NCI-H2196 treated with DMSO at 0.1 percent for 48 hours (cell line): ENCODE measurements around the gene KLHL1.
"Not testable (repeated sequence)": the region's sequence is repeated elsewhere in the genome, so short reads cannot be mapped to it uniquely, and the experiment has no call there.

ENCODE experiments used
- DNase-seq: peaks from one replicate; lab custom pipeline; 2025; ENCODE audit not compliant: unreplicated experiment; lab: John Stamatoyannopoulos, UW

The KLHL1 gene, protein sequence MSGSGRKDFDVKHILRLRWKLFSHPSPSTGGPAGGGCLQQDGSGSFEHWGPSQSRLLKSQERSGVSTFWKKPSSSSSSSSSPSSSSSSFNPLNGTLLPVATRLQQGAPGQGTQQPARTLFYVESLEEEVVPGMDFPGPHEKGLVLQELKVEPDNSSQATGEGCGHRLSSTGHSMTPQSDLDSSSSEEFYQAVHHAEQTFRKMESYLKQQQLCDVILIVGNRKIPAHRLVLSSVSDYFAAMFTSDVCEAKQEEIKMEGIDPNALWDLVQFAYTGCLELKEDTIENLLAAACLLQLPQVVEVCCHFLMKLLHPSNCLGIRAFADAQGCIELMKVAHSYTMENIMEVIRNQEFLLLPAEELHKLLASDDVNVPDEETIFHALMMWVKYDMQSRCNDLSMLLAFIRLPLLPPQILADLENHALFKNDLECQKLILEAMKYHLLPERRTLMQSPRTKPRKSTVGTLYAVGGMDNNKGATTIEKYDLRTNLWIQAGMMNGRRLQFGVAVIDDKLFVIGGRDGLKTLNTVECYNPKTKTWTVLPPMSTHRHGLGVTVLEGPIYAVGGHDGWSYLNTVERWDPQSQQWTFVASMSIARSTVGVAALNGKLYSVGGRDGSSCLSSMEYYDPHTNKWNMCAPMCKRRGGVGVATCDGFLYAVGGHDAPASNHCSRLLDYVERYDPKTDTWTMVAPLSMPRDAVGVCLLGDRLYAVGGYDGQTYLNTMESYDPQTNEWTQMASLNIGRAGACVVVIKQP

DNA sequence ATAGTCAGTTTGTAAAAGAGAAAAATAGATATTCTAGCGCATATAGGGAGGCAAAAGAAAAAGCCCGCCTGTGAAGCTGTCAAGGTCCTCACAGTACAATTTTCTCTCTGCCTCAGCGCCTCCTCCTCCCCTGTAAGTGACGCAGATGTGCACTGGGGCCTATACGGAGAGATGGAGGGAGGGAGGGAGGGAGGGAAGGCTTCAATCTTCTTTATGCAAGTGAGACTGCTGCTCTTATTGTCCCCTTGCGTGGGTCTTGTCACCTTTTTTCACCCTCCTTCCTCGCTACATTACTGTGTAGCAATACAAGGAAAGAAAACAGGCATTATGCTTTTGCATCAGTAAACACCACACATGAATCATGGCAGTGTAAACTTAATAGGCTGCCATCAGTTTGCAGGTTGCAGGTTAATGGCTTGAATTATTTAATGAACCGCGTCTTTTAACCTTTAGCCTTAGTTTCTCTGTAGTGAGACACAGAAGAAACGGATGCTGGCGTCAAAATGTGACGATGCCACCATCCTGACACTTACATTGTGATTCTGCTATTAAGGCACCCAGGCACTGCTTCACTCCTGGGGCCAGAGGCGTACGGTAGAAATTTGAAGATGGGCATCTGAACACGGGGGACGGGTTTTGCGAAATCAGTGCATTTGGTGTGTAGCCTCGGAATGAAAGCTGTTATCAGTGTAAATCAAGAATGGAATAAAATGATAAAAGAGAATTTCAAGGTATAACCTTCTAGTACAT is at the start of gene KLHL1:
KLHL1 (minus strand) TSS at position 97 of the 750 bp plus-strand sequence. CDS start 753 bp downstream, outside the sequence.
- no peak for DNase-seq

DNA sequence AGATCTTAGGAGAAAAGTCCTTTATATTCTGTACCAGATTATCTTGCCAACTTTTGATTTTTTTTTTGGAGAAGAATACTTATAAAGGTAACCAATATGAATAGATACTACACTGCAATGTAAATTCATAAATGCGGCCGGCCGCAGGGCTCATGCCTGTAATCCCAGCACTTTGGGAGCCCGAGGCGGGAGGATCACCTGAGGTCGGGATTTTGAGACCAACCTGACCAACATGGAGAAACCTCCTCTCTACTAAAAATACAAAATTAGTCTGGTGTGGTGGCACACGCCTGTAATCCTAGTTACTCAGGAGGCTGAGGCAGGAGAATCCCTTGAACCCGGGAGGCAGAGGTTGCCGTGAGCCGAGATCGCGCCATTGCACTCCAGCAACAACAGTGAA is 34.4 kb upstream of the KLHL1 start:
- DNase-seq, result not testable (repeated sequence)

DNA sequence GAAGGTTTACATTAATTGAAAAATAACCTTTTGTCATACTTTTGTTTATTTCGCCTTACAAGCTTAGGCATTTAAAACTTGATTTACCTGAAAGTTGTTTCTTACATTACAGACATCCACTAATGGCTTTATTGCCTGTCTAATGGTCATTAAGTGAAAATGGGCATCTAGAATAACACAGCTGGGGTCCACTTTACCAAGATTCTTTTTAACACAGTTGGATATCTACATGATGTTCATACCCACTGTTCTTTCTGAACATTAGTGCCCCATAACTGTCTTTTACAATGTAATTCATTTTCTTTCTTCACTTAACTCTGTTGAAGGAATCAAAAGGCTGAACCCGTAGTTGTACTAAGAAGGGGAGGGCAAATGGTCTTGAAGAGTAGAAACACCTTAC is 19.8 kb upstream of the KLHL1 start:
- no peak for DNase-seq

DNA sequence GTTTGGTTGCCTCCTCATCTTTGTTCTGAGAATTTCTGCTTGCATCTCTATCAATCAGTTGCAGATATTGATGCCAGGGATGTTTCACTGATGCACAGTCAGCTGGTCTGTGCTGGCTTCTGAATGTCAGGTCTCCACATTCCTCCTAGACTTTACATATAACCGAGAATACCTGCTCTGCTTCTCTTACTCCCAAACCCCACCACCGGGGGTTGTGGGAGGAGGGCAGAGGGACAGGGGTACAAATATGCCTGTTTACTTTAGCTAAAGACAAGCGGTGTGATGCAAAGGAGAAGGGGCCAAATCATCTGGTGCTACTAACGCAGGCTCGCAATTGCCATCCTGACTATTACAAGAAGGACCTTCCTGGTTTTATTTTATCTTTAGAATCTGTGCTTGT is 17.4 kb upstream of the KLHL1 start:
- DNase-seq, result no peak

DNA sequence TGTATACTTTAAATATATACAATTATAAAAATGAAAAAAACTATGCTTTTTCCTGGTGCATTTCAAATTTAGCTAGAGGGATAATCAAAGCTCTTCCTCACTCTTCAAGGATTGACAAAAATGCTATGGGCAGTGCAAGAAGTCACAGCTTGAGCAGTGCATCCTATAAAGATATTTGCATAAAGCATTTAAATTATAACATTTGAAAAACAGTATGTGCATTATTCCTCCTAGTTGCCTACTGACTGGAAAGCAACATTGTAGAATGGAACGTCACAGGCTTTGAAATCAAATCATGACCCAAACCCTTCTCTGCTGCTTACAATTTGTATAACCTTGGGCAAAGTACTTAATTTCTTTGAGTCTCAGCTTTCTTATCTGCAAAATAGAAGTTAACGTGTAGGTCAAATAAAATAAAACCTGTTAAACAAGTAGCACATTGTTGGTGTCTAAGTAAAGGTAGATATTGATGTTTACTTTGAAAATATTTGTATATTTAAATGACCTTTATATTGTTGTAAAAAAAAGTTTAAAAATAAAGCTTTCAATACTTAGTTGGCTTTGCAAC is 9.2 kb upstream of the KLHL1 start:
- no peak for DNase-seq

DNA sequence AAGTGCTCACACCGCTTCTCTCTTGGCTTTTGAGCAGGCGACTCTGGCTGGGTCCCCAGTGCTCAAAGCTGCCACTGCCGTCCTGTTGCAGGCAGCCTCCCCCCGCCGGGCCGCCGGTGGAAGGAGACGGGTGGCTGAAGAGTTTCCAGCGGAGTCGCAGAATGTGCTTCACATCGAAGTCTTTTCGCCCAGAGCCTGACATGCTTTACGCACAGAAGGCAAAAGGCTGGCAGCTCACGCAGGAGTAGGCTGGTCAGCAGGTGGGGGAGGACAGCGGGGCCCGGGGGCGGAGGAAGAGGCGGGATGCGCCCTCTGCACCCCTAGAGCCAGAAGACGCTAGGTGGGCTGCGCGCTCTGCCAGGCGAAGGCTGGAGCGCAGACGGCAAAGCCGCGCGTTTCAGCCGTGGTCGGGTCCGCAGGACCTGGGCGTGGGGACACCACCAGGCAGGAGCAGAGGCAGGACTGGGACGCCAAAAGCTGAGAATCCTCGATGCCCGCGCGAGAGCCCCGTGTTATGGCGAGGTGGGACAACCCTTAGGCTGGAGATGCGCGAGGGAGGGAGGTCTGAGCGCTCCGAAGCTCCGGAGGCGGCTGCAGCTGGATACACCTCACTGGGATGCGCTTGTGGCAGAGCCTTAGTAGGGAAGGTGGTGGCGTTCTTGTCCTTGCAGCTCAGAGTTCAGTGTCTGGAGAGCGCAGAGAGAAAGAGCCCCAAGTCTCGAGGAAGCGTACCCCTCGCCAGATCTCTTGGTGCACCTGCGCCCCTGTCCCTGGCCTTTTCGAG is 562 bp downstream of the KLHL1 start, which contains the start of gene ATXN8OS:
ATXN8OS (plus strand) TSS at position 329 of the 784 bp plus-strand sequence.
- DNase-seq, result no peak

DNA sequence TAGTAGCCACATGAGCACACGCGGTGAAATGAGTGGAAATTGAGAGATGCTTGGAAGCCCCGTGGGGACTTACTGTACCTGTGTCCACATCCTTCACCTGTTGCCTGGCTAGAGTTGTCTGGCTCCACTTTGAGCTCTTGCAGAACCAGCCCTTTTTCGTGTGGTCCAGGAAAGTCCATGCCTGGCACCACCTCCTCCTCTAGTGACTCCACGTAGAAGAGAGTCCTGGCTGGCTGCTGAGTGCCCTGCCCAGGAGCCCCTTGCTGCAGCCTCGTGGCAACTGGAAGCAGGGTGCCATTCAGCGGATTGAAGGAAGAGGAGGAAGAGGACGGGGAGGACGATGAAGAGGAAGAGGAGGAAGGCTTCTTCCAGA is 1.1 kb downstream of the KLHL1 start:
- no peak for DNase-seq

DNA sequence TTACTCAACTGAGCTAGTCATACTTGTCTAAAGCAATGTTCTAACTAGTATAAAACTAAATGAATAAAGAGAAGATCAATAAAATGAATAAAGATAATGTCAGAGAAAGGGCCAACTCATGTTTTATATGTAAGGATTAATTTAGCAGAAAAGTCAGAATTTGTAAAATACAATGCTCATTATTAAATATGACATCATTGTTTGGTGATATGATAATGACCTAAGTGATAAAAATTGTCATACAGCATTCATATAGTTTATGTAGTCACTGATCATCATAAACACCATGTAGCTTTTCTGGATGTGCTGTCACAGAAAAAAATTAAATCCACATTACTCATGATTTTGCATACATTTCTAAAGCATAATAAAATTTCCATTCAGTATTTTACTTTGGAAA is 3.8 kb downstream of the KLHL1 start:
- DNase-seq, result no peak

DNA sequence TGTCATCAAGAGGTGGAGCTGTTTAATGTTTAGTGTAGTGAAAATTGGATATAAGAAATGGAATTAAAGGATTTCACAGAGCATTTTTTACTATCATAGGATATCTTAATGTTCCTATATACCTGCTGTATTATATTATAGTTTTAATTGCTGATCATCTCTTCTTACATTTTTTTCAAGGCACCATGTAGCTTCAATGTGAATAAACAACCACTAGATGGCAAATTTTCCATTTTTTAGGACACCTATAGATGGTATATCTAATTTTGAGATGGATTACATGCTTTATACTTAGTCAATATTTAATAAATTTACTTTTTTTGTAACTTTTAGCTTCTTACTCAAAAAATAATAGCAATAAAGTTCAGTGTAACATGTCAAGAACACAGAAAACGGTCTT is 9.6 kb downstream of the KLHL1 start:
- no peak for DNase-seq

DNA sequence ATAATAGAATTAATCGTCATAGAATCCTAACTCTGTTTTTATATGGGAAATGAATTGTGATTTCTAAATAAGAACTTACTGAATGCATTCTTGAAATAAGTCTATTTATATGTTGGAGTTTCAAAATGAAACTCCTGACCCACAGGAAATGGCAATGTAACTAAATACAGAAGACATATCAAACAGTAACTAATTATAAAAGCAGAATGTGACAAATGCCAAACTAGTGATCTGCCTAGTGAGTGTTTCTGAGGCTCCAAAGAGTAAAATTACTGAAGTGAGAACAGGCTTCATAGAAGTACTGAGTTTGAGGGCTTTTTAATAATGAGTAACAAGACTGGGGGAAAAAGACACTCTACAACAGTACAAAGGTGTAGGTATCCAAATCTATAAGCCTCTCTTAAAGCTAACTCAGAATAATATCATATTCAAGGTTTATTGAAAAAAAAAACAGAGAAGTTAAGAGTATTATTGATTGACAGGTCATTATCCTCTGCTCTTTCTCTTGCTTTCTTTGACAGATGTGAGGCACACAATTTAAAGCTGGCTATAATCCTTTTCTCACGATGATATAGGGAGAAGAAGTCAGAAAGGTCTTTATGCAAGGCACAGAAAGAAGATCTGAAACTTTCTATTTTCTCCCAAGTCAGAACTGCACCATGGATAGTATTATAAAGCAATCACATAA is 18.1 kb downstream of the KLHL1 start:
- no peak for DNase-seq

DNA sequence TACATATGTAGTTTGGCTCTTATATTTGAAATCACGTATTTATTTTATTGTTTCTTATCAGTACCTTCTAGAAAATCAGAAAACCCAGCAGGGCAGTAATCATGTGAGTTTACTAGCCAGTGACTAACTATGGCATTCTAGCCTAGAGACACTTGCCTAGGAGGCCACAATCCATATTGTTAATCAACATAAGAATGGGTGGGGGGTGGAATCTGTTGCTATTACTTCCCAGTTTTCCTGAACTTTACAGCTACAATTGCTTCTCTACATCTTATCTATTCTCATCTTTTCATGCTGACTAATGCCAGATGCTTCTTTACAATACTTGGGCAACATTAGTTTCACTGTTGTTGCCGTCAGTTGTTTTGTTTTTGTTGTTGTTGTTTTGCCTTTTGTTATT is 19.3 kb downstream of the KLHL1 start:
- DNase-seq, result no peak

DNA sequence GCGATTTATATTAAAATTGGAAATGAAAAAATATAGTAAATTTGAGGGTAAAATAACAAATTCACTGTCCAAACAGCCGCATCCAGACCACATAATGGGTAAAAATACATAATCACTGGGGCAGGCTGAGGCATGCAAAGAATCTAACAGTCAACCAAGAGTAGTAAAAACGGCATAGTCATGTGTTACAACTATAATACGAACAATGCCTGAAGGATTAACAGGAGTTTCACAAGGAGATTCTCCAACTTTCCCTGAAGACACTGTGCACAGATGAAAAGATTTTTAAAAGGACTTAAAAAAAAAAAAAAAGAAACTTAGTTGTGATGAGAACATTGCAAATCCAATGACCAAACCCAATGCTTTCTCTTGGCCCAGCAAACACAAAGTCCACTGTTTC is 21.0 kb downstream of the KLHL1 start:
- DNase-seq, result no peak

DNA sequence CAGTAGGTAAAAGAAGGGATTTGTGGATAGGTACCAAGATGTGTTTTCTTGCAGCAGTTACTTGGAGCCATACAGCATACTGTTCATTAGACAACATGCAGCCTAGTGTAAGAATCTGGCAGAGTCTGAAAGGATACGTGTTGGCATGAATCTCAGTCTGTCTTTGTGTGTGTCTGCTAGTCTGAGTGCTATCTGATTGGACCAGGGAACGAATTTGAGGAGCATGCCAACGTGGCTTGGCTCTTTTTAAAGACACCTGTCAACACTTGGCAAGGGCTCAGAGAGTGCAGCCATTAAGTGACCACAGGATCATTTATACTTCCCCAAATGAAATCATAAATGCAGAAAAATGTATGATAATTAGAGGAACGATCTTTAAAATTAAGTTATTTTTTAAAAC is 28.2 kb downstream of the KLHL1 start:
- no peak for DNase-seq

DNA sequence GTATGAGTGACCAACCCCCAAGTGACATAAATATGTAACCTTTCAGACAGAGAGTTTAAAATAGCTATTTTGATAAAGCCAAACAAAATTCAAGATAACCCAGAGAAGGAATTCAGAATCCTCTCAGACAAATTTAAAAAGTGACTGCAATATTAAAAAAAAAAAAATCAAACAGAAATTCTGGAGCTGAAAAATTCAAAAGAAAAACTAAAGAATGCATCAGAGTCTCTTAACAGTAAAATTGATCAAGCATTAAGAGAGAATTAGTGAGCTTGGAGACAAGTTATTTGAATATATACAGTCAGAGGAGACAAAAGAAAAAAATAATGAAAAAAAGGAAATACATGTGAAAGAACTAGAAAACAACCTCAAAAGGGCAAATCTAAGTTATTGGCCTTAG is 53.7 kb downstream of the KLHL1 start:
- DNase-seq, result no peak

DNA sequence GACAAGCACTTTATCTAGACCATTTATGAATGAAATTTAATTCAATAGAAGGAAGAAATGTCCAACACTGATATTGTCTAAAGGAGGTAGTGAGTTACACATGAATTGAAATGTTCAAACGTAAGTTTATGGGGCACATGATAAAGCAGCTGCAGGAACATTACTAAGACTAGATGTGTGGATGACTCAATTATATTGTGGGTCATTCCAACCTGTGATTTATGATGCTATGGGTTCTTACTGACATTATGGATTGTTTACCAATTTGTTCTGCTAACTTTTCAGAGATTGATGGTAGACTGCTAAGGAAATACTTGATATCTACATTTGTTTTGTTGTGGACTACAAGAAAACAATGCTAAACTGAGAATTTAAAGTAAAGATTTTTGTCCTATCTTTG is 56.7 kb downstream of the KLHL1 start:
- no peak for DNase-seq

DNA sequence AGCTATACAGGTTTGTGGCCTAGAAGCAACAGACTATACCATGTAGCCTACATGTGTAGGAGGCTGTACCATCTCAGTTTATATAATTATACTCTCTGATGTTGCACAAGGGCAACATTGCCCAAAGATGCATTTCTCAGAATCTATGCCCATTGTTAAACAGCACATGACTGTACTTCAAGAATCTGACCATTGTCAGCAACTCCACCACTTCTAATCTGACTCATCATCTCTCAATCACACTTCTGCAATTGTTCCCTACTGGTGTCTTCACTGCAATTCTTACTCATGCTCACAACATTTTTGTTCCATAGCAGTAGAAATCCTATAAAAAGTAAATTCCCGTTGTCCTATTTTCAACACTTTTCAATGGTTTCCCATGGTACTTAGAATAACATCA is 64.6 kb downstream of the KLHL1 start:
- DNase-seq, result no peak

DNA sequence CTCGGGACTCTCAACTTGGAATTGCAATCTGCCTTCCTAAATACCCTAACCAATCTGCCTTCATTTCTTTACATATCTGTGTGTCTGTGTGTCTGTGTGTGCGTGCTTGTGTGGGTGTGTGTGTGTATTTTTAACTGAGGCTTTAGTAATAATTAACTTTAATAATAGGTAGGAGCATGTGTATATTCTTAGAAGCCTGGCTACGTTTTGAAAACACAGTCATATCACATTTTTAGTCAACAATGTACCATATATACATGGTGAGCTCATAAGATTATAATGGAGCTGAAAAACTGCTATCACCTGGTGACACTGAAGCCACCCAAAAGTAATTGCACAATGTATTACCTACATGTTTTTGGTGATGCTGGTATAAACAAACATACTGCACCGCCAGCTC is 66.1 kb downstream of the KLHL1 start:
- no peak for DNase-seq

DNA sequence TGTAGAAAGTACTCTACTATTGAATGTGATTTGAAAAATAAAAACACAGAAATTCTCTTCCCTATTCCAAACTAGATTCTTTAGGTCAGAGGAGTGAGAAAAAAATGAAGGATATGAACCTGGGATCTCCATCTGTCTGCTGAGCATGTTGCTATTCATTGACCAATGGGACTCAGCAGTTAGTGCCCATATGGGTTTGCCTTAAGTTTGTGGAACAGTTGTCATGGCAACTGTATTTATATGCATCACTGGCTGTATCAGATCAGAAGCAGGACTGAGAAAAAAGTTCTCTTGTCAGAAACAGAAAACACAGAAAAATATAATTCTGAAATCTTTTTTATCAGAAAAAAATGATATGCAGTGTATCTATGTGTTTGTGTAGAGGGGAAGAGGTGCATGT is 74.0 kb downstream of the KLHL1 start:
- no peak for DNase-seq

DNA sequence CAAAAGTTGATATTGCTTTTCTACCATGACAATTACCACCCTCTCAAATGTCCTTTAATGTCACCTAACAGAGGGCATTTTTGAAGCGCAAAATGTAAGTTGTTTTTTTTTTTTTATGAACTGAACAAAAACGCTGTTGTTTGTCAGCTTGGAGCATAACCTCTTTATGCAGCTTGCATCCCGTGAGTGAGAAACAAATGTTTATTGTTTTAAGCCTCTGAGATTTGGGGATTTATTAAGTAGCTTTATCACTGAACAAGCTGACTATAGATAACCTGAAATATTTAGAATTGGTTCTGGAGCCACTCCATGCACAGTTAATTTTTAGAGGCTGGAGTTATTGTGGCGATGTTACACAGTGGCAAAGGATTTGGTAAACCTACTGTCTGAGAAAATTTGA is 80.7 kb downstream of the KLHL1 start:
- no peak for DNase-seq

DNA sequence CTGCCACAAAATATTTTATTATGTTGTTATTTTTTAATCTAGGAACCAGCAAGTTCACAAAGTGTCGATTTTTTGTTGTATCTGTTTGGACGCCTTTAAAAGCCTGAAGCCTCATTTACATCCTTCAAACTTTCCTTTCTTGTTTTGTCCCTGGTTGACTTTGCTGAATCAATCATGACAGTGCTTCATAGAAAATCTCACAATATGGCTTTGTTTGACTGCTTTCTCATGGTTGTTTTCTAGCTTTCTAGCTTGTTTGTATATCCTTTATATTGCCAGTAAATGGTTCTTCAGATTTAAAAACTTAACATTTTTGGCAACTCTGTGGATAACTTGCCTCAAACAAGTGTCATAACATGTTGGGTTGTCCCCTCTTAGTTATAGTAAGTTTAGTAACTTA is 84.7 kb downstream of the KLHL1 start:
- DNase-seq, result no peak
